Endothelial cell of umbilical vein (primary cell): ENCODE measurements around the gene GAB2. TPM values are rescaled to one million over a fixed set of nuclear protein-coding genes. Genes with fewer than 3 reads are reported as not detected.

ENCODE experiments used
- BruUV-seq: library from RNA; stranded (reverse); fragments of 400-500 nt; replicated peaks from 2 replicates; lab custom pipeline; 2021; lab: Mats Ljungman, UMichigan
- CTCF ChIA-PET: fragments of 300-600, 350-600 bp; sonication (Branson Sonifier 250); formaldehyde crosslinking; loops from one replicate; lab custom pipeline; 2021; ENCODE audit warnings: antibody characterized with exemption, inconsistent platforms; lab: Charles Lee
- POLR2A ChIA-PET: fragments of 300-600, 350-600 bp; sonication (Branson Sonifier 250); formaldehyde crosslinking; loops from one replicate; lab custom pipeline; 2021; ENCODE audit warnings: antibody characterized with exemption, inconsistent platforms; lab: Charles Lee
- DNase-seq: peaks from one replicate; pipeline ENCODE4 v3.0.0-alpha.2; 2011; ENCODE audit warnings: low read depth, low spot score
- FAIRE-seq: peaks from 2 replicates; lab custom pipeline; 2011; peaks lifted over from hg19 to GRCh38; lab: Jason Lieb, UNC
- H2AFZ ChIP-seq: 2 replicates; pipeline ENCODE4 v1.6.0; 2012; ENCODE audit warnings: low read depth, low read length, control low read depth, inconsistent platforms
- H3K27ac ChIP-seq: 2 replicates; pipeline ENCODE4 v1.5.1; 2011; ENCODE audit warnings: low read depth, mild to moderate bottlenecking, control low read depth, low read length, moderate library complexity; ENCODE audit not compliant: insufficient read depth
- H3K27me3 ChIP-seq, 2 experiments: 2 replicates each; pipeline versions ENCODE4 v1.6.0 to v1.6.1; 2011; ENCODE audit warnings: low read length in 2 of 2, mixed read lengths in 1 of 2; ENCODE audit not compliant: control insufficient read depth in 2 of 2, insufficient read depth in 2 of 2
- H3K36me3 ChIP-seq, 2 experiments: 2 replicates in 1 of 2; 3 replicates in 1 of 2; pipeline ENCODE4 v1.5.1; 2011; ENCODE audit warnings: low read length in 2 of 2, mild to moderate bottlenecking in 1 of 2, moderate library complexity in 1 of 2; ENCODE audit not compliant: control insufficient read depth in 2 of 2, insufficient read depth in 2 of 2; ENCODE audit errors: extremely low read depth in 1 of 2
- H3K4me1 ChIP-seq: 3 replicates; pipeline ENCODE4 v1.5.1; 2011; ENCODE audit warnings: mild to moderate bottlenecking, low read length; ENCODE audit not compliant: control insufficient read depth, insufficient read depth; ENCODE audit errors: extremely low read depth
- H3K4me2 ChIP-seq: 2 replicates; pipeline ENCODE4 v1.6.1; 2011; ENCODE audit warnings: low read length, control low read depth, mixed read lengths; ENCODE audit not compliant: insufficient read depth
- H3K4me3 ChIP-seq, 3 experiments: fragments of 200-600 bp in 1 of 3; sonication (generic), shearing (Covaris generic) in 1 of 3; replicated peaks in 1 of 3; 2 replicates each; pipeline ENCODE4 v1.5.1; 2011 to 2016; ENCODE audit warnings: control low read depth in 3 of 3, low read length in 3 of 3, mild to moderate bottlenecking in 2 of 3, inconsistent platforms in 1 of 3, low read depth in 1 of 3, moderate library complexity in 1 of 3; ENCODE audit not compliant: insufficient read depth in 1 of 3
- H3K79me2 ChIP-seq: 2 replicates; pipeline ENCODE4 v1.6.0; 2012; ENCODE audit warnings: low read length, inconsistent platforms; ENCODE audit not compliant: control insufficient read depth, insufficient read depth
- H3K9ac ChIP-seq: replicated peaks from 2 replicates; pipeline ENCODE3; 2011; ENCODE audit warnings: low read length, control low read depth; ENCODE audit not compliant: insufficient read depth; ENCODE audit errors: extremely low read depth
- H3K9me1 ChIP-seq: replicated peaks from 3 replicates; pipeline ENCODE4 v1.6.0; 2011; ENCODE audit warnings: mild to moderate bottlenecking, low read length; ENCODE audit not compliant: control insufficient read depth, insufficient read depth; ENCODE audit errors: extremely low read depth
- H3K9me3 ChIP-seq: replicated peaks from 2 replicates; pipeline ENCODE4 v1.5.1; 2012; ENCODE audit warnings: low read length, inconsistent platforms; ENCODE audit not compliant: control insufficient read depth, insufficient read depth
- H4K20me1 ChIP-seq: replicated peaks from 2 replicates; pipeline ENCODE3; 2011; ENCODE audit warnings: mild to moderate bottlenecking, low read length; ENCODE audit not compliant: control insufficient read depth, insufficient read depth; ENCODE audit errors: extremely low read depth
- EZH2 ChIP-seq: IDR thresholded peaks from 2 replicates; pipeline ENCODE4 v1.6.1; 2012; ENCODE audit warnings: borderline replicate concordance, low read depth, mild to moderate bottlenecking, moderate library complexity, low read length, inconsistent platforms; ENCODE audit not compliant: severe bottlenecking
- FOS ChIP-seq: IDR thresholded peaks from 2 replicates; pipeline ENCODE4 v1.6.1; 2011; ENCODE audit warnings: mild to moderate bottlenecking, low read length, moderate library complexity, borderline replicate concordance; ENCODE audit not compliant: insufficient read depth
- GATA2 ChIP-seq: IDR thresholded peaks from 2 replicates; pipeline ENCODE4 v1.7.0; 2011; ENCODE audit warnings: low read depth, mild to moderate bottlenecking, moderate library complexity, mixed read lengths, low read length; ENCODE audit not compliant: insufficient read length, insufficient read depth
- JUN ChIP-seq: IDR thresholded peaks from 2 replicates; pipeline ENCODE4 v1.6.1; 2011; ENCODE audit warnings: borderline replicate concordance, low read depth; ENCODE audit not compliant: insufficient read length, insufficient read depth
- MYC ChIP-seq: IDR thresholded peaks from one replicate; pipeline ENCODE4 v1.6.1; 2011; ENCODE audit warnings: mild to moderate bottlenecking, low read depth, low read length
- POLR2A ChIP-seq: IDR thresholded peaks from 2 replicates; pipeline ENCODE4 v1.6.1; 2012; ENCODE audit warnings: low read depth, mild to moderate bottlenecking, control low read depth, low read length
- POLR2AphosphoS5 ChIP-seq: IDR thresholded peaks from 2 replicates; pipeline ENCODE4 v1.6.1; 2012; ENCODE audit warnings: low read depth, mild to moderate bottlenecking, control low read depth, low read length, moderate library complexity; ENCODE audit not compliant: insufficient read depth
- dilution Hi-C: fragments of 300-500 bp; cut with MboI; formaldehyde crosslinking; loops from one replicate; pipeline ENCODE4 v1.15.0; 2019; ENCODE audit warnings: low sequenced_read_pairs; ENCODE audit not compliant: extremely low pct_ligation_motif_present
- intact Hi-C: fragments of 100-400 bp; cut with micrococcal nuclease; formaldehyde crosslinking; loops from one replicate; pipeline ENCODE4 v1.10.0; 2022
- polyA plus RNA-seq, 4 experiments: library from polyadenylated mRNA; depleted of rRNA in 3 of 4; stranded (reverse) in 3 of 4; unstranded in 1 of 4; fragments of >200 nt; gene quantifications; 2 replicates each; pipeline versions ENCODE4 v1.2.1 to v1.2.3, GENCODE V29; 2011 to 2012; ENCODE audit warnings: missing spikeins in 1 of 4
- total RNA-seq: library from RNA; stranded (reverse); gene quantifications from 2 replicates; pipeline ENCODE4 v1.2.3, GENCODE V29; 2021
- TF ChIP-seq, protein P1 (sequence below): IDR thresholded peaks from 2 replicates; pipeline ENCODE4 v1.6.1; 2011; ENCODE audit not compliant: insufficient read depth, insufficient read length
- TF ChIP-seq, protein P2 (sequence below), 2 donors: IDR thresholded peaks; 1 replicate in 1 of 2; 2 replicates in 1 of 2; pipeline ENCODE4 v1.5.1; 2011; ENCODE audit warnings: low read length in 2 of 2, mild to moderate bottlenecking in 2 of 2, moderate library complexity in 2 of 2, control low read depth in 1 of 2, inconsistent platforms in 1 of 2, low read depth in 1 of 2; ENCODE audit not compliant: insufficient read depth in 1 of 2; ENCODE audit errors: extremely low read depth in 1 of 2

Gene GAB2
- total and polyA plus RNA-seq, 2 donors (not counting 3 experiments of a cell fraction or from before 2014, with no cell fraction given): 19.6 to 39.6 TPM

DNA sequence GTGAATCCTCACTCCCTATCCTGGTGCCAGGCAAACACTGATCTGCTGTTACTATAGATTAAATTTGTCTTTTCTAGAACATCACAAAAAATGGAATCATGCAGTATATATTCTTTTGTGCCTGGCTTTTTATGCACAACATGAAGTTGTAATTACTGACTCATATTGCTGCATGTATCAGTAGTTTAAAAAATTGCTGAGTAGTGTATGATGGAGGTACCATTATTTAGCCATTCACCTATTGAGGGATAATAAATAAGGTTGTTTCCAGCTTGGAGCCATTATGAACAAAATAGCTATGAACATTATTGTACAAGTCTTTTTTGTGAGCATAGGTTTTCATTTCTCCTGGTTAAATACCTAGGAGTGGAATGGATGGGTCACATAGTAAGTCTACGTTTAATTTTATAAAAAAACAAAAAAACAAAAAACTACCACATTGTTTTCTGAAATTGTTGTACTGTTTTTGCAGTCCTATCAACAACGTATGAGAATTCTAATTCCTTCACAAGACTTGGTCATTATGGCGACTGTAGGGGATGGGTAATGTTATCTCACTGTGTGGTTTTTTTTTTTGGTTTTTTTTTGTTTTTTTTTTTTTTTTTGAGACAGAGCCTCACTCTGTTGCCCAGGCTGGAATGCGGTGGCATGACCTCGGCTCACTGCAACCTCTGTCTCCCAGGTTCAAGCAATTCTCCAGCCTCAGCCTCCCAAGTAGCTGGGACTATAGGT lies 117.3 kb downstream of the GAB2 start:
- no peaks in the 10 kb centered on the region for H3K9me1 ChIP-seq
- TF ChIP-seq POLR2AphosphoS5 (no peak), POLR2A (no peak), MYC (no peak), EZH2 (no peak), FOS (no peak), JUN (no peak), GATA2 (no peak)
- TF ChIP-seq, protein P1, sequence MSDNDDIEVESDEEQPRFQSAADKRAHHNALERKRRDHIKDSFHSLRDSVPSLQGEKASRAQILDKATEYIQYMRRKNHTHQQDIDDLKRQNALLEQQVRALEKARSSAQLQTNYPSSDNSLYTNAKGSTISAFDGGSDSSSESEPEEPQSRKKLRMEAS: no peak
- TF ChIP-seq, protein P2, sequence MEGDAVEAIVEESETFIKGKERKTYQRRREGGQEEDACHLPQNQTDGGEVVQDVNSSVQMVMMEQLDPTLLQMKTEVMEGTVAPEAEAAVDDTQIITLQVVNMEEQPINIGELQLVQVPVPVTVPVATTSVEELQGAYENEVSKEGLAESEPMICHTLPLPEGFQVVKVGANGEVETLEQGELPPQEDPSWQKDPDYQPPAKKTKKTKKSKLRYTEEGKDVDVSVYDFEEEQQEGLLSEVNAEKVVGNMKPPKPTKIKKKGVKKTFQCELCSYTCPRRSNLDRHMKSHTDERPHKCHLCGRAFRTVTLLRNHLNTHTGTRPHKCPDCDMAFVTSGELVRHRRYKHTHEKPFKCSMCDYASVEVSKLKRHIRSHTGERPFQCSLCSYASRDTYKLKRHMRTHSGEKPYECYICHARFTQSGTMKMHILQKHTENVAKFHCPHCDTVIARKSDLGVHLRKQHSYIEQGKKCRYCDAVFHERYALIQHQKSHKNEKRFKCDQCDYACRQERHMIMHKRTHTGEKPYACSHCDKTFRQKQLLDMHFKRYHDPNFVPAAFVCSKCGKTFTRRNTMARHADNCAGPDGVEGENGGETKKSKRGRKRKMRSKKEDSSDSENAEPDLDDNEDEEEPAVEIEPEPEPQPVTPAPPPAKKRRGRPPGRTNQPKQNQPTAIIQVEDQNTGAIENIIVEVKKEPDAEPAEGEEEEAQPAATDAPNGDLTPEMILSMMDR (IDR thresholded peaks at IDR 0.05; ENCODE audit: extremely low read depth in 1 of 2, insufficient read depth in 1 of 2, low read depth in 1 of 2, low read length in 2 of 2): no peak
- no peak overlapping the region for H3K9ac ChIP-seq
- H4K20me1 ChIP-seq: peaks cover 9% of the 10 kb centered on the region
- no TSS peak for BruUV-seq
- no peaks in the 10 kb centered on the region for H3K36me3 ChIP-seq
- no peak for FAIRE-seq
- dilution Hi-C loops: no loop called here
- no peak overlapping the region for H3K4me3 ChIP-seq
- H3K9me3 ChIP-seq: no peaks in the 10 kb centered on the region
- DNase-seq: no peak
- H3K4me2 ChIP-seq: no peak overlapping the region
- no peak overlapping the region for H2AFZ ChIP-seq
- ChIA-PET POLR2A (no interaction called here), CTCF (no interaction called here)
- no peak overlapping the region for H3K27ac ChIP-seq
- peaks cover 6% of the 10 kb centered on the region for H3K4me1 ChIP-seq
- intact Hi-C loops: no loop called here
- H3K79me2 ChIP-seq: peaks cover 49% of the 10 kb centered on the region
- no peaks in the 10 kb centered on the region for H3K27me3 ChIP-seq
